ENCODE data around the gene CYP8B1.

The CYP8B1 gene

DNA sequence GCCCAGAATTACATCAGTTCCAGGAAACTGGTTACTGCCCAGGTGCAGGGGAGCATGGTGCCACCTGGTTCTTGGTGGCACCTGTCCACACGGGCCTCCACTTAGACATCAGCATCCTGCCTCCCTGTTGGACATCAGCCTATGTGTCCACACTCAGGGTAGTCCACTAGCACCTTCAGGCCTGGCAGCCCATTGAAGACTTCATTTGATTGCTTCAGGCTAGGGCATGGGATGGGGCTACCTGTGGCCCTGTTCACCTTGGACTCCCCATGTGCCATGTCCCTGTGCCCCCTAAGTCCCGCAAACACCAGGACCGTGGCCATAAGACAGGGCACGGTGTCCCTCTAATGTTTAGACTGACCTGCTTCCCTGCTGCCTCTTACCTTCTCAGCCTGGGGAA lies 30.9 kb downstream of the CYP8B1 start:
- TF ChIP-seq, protein P1, sequence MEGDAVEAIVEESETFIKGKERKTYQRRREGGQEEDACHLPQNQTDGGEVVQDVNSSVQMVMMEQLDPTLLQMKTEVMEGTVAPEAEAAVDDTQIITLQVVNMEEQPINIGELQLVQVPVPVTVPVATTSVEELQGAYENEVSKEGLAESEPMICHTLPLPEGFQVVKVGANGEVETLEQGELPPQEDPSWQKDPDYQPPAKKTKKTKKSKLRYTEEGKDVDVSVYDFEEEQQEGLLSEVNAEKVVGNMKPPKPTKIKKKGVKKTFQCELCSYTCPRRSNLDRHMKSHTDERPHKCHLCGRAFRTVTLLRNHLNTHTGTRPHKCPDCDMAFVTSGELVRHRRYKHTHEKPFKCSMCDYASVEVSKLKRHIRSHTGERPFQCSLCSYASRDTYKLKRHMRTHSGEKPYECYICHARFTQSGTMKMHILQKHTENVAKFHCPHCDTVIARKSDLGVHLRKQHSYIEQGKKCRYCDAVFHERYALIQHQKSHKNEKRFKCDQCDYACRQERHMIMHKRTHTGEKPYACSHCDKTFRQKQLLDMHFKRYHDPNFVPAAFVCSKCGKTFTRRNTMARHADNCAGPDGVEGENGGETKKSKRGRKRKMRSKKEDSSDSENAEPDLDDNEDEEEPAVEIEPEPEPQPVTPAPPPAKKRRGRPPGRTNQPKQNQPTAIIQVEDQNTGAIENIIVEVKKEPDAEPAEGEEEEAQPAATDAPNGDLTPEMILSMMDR (conservative IDR thresholded peaks at IDR 0.05; ENCODE audit: low read depth, low read length), result no peak
- DNase-seq (ENCODE audit: low read depth), result no peak

DNA sequence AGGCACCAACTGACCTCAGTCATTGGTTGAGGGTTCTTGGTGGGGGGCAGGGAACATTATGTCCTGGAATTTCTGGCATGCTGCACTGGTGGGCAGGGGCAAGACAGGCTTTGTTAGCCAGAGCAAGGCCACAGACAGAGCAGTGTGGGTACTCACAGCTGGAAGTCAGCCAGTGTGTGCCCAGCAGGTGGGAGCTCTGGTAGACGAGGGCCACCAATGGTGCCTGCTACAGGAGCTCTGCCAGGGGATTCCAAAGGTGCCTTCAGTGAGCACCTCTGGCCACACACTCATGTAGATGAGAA lies 31.3 kb downstream of the CYP8B1 start:
- TF ChIP-seq, protein P1 (conservative IDR thresholded peaks at IDR 0.05; ENCODE audit: low read depth, low read length), result no peak
- no peak overlapping the region for H3K4me3 ChIP-seq (ENCODE audit: low read length)
- DNase-seq (ENCODE audit: low read depth), result no peak

More for the DNA sequence above, 30.9 kb downstream of the CYP8B1 start:
- no peak overlapping the region for H3K4me3 ChIP-seq (ENCODE audit: low read length)

DNA sequence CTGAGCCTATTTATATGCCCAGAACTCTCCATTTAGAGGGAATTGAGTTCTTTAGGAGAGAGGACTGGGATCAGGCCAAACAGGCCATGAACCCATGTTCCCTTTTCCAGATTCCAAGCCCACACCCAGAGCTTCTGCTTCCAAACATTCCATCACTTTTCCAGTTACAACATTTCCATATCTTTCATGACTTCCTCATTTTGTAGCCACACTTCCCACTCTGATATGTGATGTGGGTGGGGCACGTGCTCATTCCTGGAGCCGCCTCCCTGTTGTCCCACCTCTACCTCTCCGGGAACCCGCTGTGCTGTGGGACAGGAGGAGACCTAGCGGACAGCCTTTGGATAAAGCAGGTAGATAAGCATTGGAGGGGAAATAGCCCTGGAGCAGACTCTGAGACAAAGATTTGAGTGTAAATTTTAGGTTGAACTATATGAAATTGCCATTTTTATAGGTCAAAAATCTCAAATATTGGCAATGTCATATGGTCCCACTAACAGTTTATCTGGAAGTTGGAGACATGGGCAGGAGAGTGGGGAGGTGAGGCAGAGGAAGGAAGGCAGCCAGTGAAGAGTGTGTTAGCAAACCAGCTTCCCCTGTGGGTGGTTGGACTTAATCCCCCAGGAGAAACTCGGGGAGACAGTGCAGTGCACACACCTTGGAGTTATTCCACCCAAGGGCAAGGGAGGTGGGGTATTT lies 31.8 kb downstream of the CYP8B1 start:
- no peak overlapping the region for H3K4me3 ChIP-seq (ENCODE audit: low read length)
- TF ChIP-seq, protein P1 (conservative IDR thresholded peaks at IDR 0.05; ENCODE audit: low read depth, low read length), result no peak
- DNase-seq (ENCODE audit: low read depth), result no peak

DNA sequence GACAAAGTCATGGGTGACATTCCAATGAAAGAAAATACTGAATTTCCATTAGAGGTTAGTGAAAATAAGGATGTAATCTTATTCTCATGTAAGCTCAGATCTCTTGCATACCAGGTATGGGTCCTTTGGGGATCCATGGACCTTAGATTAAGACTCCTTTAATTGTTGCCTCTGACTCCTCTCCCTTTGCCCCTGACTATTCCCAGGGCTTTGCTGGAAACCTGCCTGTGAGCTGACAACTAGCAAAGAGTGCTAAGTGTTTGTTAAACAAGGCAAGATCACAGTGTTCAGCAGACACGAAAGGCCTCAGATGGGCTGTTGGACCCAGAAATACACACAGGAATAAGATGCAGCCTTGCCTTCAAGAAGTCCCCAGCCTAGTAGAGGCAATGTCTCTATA lies 34.3 kb downstream of the CYP8B1 start:
- no peak for DNase-seq (ENCODE audit: low read depth)
- no peak overlapping the region for H3K4me3 ChIP-seq (ENCODE audit: low read length)
- TF ChIP-seq, protein P1 (conservative IDR thresholded peaks at IDR 0.05; ENCODE audit: low read depth, low read length), result no peak

DNA sequence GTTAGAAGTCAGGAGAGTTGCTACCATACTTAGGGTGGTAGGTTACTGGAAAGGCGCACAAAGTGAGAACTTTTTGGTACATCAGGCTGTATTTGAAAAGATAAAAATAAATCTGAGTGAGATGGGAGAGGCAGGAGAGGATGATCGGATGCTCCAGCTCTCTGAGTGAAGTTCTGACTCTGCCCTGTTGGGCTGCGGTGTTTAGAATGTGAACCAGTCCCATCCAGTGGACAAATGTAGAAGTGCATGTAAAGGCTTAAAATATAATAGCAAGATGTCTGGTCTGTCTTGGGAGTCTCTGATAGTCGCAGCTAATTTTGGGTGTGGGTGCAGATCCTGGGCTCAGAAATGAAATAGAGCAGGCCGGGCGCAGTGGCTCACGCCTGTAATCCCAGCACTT lies 36.1 kb downstream of the CYP8B1 start:
- no peak for DNase-seq (ENCODE audit: low read depth)
- TF ChIP-seq, protein P1 (conservative IDR thresholded peaks at IDR 0.05; ENCODE audit: low read depth, low read length), result peak; percentile 75
- no peak overlapping the region for H3K4me3 ChIP-seq (ENCODE audit: low read length)

DNA sequence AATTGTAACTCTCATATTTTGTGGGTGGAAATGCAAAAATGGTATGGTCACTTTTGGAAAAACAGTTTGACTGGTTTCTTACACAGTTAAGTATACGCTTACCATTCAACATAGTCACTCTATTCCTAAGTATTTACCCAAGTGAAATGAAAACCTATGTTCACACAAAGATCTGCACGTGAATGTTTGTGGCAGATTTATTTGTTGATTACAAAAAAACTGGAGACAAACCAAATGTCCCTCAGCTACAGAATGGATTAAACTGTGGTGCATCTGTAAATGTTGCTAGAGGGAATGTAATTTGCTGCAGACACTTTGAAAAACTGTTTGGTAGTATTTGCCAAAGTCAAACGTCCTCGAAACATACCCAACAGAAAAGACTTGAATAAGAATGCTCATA lies 37.1 kb downstream of the CYP8B1 start:
- no peak for DNase-seq (ENCODE audit: low read depth)
- TF ChIP-seq, protein P1 (conservative IDR thresholded peaks at IDR 0.05; ENCODE audit: low read depth, low read length), result no peak
- H3K4me3 ChIP-seq (ENCODE audit: low read length), result no peak overlapping the region

Measured in retinal pigment epithelial cell (primary cell).